Testis (tissue), 2 donors: ENCODE data around the gene DAB2IP.

ENCODE experiments used
- POLR2A ChIP-seq: fragments of 450-650 bp; IDR thresholded peaks from one replicate; pipeline ENCODE4 v1.6.1; 2017; ENCODE audit warnings: antibody characterized with exemption, mild to moderate bottlenecking, moderate library complexity
- TF ChIP-seq, protein P1 (sequence below), 3 experiments: fragments of 450-650 bp in 2 of 3; fragments of 200-600 bp in 1 of 3; sonication (generic) in 1 of 3; IDR thresholded peaks; one replicate each; pipeline ENCODE4 v1.5.1; 2016 to 2019; ENCODE audit warnings: antibody characterized with exemption in 3 of 3, mild to moderate bottlenecking in 2 of 3, moderate library complexity in 1 of 3

DNA sequence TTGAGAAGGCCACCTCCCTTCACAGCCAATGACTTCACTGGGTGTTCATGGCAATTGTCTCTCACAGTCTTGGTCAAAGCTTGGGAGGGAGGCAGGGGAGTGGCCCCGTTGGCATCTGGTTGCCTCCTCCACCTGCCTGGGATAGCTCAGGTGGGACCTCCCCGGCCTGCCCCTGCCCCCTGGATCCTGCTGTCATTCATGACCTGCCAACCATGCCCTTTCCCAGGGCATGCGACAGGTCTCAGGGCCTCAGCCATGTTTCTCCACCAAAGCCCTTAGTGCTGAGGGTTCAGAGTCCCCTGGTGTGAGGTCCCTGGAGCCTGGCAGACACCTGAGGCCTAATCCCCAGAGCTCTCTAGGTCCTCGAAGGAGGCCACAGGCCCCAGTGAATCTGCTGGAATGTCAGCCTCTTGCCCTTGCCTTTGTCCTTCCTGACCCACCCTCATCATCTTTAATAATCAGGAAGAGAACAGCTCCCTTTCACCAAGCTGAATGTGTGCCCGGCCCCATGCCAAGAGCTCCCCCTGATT lies 5.6 kb downstream of the DAB2IP start:
- TF ChIP-seq, protein P1, sequence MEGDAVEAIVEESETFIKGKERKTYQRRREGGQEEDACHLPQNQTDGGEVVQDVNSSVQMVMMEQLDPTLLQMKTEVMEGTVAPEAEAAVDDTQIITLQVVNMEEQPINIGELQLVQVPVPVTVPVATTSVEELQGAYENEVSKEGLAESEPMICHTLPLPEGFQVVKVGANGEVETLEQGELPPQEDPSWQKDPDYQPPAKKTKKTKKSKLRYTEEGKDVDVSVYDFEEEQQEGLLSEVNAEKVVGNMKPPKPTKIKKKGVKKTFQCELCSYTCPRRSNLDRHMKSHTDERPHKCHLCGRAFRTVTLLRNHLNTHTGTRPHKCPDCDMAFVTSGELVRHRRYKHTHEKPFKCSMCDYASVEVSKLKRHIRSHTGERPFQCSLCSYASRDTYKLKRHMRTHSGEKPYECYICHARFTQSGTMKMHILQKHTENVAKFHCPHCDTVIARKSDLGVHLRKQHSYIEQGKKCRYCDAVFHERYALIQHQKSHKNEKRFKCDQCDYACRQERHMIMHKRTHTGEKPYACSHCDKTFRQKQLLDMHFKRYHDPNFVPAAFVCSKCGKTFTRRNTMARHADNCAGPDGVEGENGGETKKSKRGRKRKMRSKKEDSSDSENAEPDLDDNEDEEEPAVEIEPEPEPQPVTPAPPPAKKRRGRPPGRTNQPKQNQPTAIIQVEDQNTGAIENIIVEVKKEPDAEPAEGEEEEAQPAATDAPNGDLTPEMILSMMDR (IDR thresholded peaks at IDR 0.05) = no peak
- TF ChIP-seq POLR2A = no peak
